NB4 (cell line): Measurements from ENCODE around the gene ATXN1.
"Not testable (repeated sequence)": the region's sequence is repeated elsewhere in the genome, so short reads cannot be mapped to it uniquely, and the experiment has no call there.

Source experiments
- DNase-seq: peaks from one replicate; pipeline ENCODE4 v3.0.0; 2010; ENCODE audit warnings: low read depth
- H3K4me3 ChIP-seq: one replicate; pipeline ENCODE4 v1.5.1; 2011; ENCODE audit warnings: mild to moderate bottlenecking, low read depth, low read length, moderate library complexity
- MYC ChIP-seq: IDR thresholded peaks from 2 replicates; pipeline ENCODE4 v1.6.1; 2011; ENCODE audit warnings: low read depth, low read length
- POLR2A ChIP-seq: IDR thresholded peaks from 2 replicates; pipeline ENCODE4 v1.6.1; 2011; ENCODE audit warnings: mild to moderate bottlenecking; ENCODE audit not compliant: insufficient read length; ENCODE audit errors: extremely low read depth
- TF ChIP-seq, protein P1 (sequence below): IDR thresholded peaks from 2 replicates; pipeline ENCODE4 v1.6.1; 2011; ENCODE audit warnings: low read depth, low read length
- TF ChIP-seq, protein P2 (sequence below): IDR thresholded peaks from one replicate; pipeline ENCODE4 v1.5.1; 2012; ENCODE audit warnings: low read depth, low read length

ATXN1 gene

DNA sequence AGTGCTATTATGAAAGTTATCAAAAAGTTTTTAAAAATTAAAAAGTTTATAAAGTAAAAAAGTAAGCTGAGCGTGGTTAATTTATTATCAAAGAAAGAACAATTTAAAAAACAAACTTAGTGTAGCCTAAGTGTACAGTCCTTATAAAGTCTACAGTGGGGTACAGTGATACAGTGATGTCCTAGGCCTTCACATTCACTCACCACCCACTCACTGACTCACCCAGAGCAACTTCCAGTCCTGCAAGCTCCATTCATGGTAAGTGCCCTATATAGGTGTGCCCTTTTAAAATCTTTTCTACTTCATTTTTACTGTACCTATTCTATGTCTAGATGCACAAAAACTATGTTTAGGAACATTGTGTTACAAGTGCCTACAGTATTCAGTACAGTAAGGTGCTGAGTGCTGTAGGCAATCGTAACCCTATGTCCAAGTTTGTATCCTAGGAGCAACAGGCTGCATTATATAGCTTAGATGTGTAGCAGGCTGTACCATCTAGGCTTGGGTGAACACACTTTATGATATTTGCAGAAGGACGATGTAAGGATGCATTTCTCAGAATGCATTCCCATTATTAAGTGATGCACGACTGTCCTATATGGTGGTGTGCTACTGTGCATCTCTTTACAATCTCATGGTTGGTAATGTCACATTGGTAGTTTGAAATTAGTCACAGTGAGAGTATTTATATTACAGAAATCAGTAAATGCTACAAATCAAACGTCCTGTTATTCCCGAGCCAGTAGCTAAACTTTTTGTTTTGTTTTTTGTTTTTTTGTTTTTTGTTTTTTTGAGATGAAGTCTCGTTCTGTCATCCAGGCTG is 364.6 kb downstream of the ATXN1 start:
- TF ChIP-seq MYC (no peak), POLR2A (no peak)
- TF ChIP-seq, protein P1, sequence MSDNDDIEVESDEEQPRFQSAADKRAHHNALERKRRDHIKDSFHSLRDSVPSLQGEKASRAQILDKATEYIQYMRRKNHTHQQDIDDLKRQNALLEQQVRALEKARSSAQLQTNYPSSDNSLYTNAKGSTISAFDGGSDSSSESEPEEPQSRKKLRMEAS, result no peak
- TF ChIP-seq, protein P2, sequence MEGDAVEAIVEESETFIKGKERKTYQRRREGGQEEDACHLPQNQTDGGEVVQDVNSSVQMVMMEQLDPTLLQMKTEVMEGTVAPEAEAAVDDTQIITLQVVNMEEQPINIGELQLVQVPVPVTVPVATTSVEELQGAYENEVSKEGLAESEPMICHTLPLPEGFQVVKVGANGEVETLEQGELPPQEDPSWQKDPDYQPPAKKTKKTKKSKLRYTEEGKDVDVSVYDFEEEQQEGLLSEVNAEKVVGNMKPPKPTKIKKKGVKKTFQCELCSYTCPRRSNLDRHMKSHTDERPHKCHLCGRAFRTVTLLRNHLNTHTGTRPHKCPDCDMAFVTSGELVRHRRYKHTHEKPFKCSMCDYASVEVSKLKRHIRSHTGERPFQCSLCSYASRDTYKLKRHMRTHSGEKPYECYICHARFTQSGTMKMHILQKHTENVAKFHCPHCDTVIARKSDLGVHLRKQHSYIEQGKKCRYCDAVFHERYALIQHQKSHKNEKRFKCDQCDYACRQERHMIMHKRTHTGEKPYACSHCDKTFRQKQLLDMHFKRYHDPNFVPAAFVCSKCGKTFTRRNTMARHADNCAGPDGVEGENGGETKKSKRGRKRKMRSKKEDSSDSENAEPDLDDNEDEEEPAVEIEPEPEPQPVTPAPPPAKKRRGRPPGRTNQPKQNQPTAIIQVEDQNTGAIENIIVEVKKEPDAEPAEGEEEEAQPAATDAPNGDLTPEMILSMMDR, result no peak
- no peak for DNase-seq
- no peak overlapping the region for H3K4me3 ChIP-seq

DNA sequence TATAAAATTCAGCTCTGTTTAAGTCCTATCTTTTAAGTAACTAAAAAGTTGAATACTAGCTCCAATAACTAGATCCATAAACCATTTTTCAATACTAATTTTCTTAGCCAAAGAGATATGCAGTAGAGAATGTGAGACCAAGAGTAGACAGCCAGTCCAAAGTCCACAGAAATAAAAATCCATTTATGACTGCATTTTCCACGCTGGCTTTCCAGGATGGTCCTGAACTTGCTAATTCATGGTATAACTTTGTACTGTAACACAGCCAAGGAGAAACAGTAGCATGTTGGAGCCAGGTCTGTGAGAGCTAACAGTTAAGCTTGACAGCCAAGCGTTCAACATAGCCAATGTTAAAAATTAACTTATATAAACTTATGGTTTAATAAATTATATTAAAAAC is 366.6 kb downstream of the ATXN1 start:
- H3K4me3 ChIP-seq, result no peak overlapping the region
- no peak for DNase-seq
- TF ChIP-seq, protein P2, result no peak
- no peak for TF ChIP-seq MYC
- TF ChIP-seq POLR2A, result no peak
- TF ChIP-seq, protein P1, result no peak

DNA sequence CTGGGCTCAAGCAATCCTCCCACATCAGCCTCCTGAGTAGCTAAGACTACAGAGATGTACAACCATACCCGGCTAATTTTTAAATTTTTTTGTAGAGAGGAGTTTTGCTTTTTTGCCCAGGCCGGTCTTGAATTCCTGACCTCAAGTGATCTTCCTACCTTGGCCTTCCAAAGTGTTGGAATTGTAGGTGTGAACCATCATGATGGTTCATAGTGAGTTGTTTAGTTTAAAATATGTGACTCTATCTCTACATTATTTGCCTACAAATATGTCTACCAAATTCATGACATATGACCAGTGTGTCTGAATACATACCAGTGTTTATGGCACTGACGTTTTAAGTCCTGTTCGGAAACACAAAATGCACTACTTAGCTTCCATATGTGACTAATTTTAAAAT is 367.9 kb downstream of the ATXN1 start:
- H3K4me3 ChIP-seq, result no peak overlapping the region
- DNase-seq, result no peak
- TF ChIP-seq POLR2A (no peak), MYC (no peak)
- TF ChIP-seq, protein P1, result no peak
- TF ChIP-seq, protein P2, result no peak

DNA sequence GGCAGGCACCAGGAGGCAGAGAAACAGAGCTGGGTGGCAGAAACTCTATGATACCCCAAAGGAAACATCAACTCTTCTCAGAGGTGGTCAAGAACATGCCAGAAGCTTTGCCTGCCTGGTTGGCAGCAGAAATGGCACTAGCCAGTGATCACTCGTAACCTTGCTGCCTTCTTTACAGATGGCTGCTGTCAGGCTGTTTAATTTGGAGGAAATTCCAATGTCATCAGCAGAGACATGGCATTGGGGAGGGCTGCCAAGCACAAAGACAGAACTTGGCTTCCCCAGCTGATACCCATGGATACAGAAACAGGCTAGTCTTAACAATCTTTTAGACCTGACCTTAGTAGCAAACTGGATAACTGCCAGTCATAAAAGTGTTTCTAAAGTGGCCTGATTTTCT is 369.2 kb downstream of the ATXN1 start:
- DNase-seq, result no peak
- H3K4me3 ChIP-seq, result no peak overlapping the region
- TF ChIP-seq POLR2A, result no peak
- no peak for TF ChIP-seq MYC
- TF ChIP-seq, protein P1, result no peak
- TF ChIP-seq, protein P2, result no peak

DNA sequence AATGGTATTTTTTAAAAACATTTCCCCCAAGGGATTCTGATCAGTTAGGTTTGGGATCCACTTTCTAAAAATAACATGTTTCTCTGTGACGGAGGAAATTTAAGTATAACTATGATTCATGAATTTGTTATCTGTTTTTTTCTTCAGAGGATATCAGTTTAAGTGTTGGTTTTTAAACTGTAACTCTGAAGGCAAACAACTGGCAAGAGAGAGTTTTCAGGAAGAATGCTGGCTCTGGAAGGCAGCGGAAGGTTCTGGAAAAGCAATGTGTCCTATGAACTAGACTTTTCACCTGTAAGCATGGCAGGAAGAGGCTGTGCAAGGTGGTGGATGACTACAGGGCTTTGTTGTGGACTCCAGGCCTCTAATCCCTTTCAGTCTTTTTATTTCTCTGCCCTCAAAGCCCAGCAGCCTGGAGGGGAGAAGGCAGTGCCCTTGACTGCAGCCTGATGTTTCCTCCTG is 369.8 kb downstream of the ATXN1 start:
- DNase-seq, result no peak
- TF ChIP-seq, protein P1, result no peak
- TF ChIP-seq, protein P2, result no peak
- TF ChIP-seq MYC, result no peak
- TF ChIP-seq POLR2A, result no peak
- no peak overlapping the region for H3K4me3 ChIP-seq

DNA sequence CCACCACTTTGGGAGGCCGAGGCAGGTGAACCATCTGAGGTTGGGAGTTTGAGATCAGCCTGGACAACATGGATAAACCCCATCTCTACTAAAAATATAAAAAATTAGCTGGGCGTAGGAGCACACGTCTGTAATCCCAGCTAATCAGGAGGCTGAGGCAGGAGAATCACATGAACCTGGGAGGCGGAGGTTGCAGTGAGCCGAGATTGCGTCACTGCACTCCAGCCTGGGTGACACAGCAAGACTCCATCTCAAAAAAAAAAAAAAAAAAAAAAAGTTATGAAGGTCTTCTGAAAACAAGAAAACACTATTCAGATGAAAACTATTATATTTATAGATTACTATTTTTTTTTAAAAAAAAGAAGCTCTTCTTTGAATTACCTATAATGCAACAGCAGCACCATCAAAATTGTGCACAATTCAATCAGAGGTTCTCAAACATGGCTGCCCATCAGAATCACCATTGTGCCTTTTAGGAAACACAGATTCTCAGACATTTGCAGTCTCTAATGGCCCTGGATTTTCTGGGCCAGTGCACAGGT is 370.3 kb downstream of the ATXN1 start:
- DNase-seq, H3K4me3 ChIP-seq: not testable (repeated sequence)
